Loucy (cell line): ENCODE results near the gene ESR1.

Experiments
- H2AFZ ChIP-seq: fragments of 200-600 bp; sonication (generic); 2 replicates; pipeline ENCODE4 v1.6.0; 2016; ENCODE audit warnings: antibody characterized with exemption, mild to moderate bottlenecking, low read length, moderate library complexity
- H3F3A ChIP-seq: fragments of 200-600 bp; 2 replicates; pipeline ENCODE4 v1.6.0; 2016; ENCODE audit warnings: antibody characterized with exemption, low read depth, mild to moderate bottlenecking
- H3K27me3 ChIP-seq: fragments of 200-600 bp; sonication (generic); 2 replicates; pipeline ENCODE4 v1.6.1; 2014; ENCODE audit warnings: low read length, mild to moderate bottlenecking; ENCODE audit not compliant: insufficient read depth, poor library complexity, severe bottlenecking
- H3K36me3 ChIP-seq: fragments of 200-600 bp; sonication (generic); 2 replicates; pipeline ENCODE4 v1.6.1; 2016; ENCODE audit warnings: low read length; ENCODE audit not compliant: insufficient read depth
- H3K4me1 ChIP-seq: fragments of 200-600 bp; sonication (generic); 2 replicates; pipeline ENCODE4 v1.5.1; 2014; ENCODE audit warnings: low read length, mild to moderate bottlenecking; ENCODE audit not compliant: insufficient read depth, poor library complexity, severe bottlenecking
- H3K4me2 ChIP-seq: fragments of 200-600 bp; sonication (generic); 2 replicates; pipeline ENCODE4 v1.6.0; 2014; ENCODE audit warnings: antibody characterized with exemption, low read length, low read depth, mild to moderate bottlenecking; ENCODE audit not compliant: poor library complexity, severe bottlenecking
- H3K4me3 ChIP-seq: fragments of 200-600 bp; sonication (generic); 2 replicates; pipeline ENCODE4 v1.5.1; 2014; ENCODE audit warnings: low read length, mild to moderate bottlenecking, mixed read lengths; ENCODE audit not compliant: poor library complexity, severe bottlenecking
- H3K79me2 ChIP-seq: fragments of 200-600 bp; sonication (generic); 2 replicates; pipeline ENCODE4 v1.6.1; 2014; ENCODE audit warnings: low read length; ENCODE audit not compliant: insufficient read depth
- H3K9ac ChIP-seq: fragments of 200-600 bp; sonication (generic); 2 replicates; pipeline ENCODE4 v1.6.0; 2014; ENCODE audit warnings: mild to moderate bottlenecking, low read depth, low read length, moderate library complexity; ENCODE audit not compliant: poor library complexity, severe bottlenecking
- H3K9me2 ChIP-seq: fragments of 200-600 bp; sonication (generic); replicated peaks from 2 replicates; pipeline ENCODE4 v1.6.1; 2016; ENCODE audit warnings: low read depth, low read length, mixed read lengths
- H3K9me3 ChIP-seq: fragments of 200-600 bp; sonication (generic); 2 replicates; pipeline ENCODE4 v1.6.1; 2014; ENCODE audit warnings: mild to moderate bottlenecking, antibody characterized with exemption, low read length, low read depth; ENCODE audit not compliant: insufficient read depth
- H4K20me1 ChIP-seq: fragments of 200-600 bp; sonication (generic); 2 replicates; pipeline ENCODE4 v1.6.0; 2014; ENCODE audit warnings: antibody characterized with exemption, low read length, mild to moderate bottlenecking; ENCODE audit not compliant: insufficient read depth, poor library complexity, severe bottlenecking
- EZH2phosphoT487 ChIP-seq: fragments of 200-600 bp; IDR thresholded peaks from 2 replicates; pipeline ENCODE4 v1.6.1; 2018; ENCODE audit warnings: antibody characterized with exemption, mild to moderate bottlenecking, moderate library complexity, borderline replicate concordance
- TF ChIP-seq, protein P1 (sequence below): fragments of 200-600 bp; sonication (generic); conservative IDR thresholded peaks from 2 replicates; pipeline ENCODE4 v1.5.1; 2014; ENCODE audit warnings: mild to moderate bottlenecking, antibody characterized with exemption, low read length

Gene ESR1

GRCh38 chr6:151782560-151782959 lies 24.9 kb upstream of the ESR1 start:
- no peak overlapping the region for H3K4me3 ChIP-seq
- H2AFZ ChIP-seq: no peak overlapping the region
- no peak for TF ChIP-seq EZH2phosphoT487
- TF ChIP-seq, protein P1, sequence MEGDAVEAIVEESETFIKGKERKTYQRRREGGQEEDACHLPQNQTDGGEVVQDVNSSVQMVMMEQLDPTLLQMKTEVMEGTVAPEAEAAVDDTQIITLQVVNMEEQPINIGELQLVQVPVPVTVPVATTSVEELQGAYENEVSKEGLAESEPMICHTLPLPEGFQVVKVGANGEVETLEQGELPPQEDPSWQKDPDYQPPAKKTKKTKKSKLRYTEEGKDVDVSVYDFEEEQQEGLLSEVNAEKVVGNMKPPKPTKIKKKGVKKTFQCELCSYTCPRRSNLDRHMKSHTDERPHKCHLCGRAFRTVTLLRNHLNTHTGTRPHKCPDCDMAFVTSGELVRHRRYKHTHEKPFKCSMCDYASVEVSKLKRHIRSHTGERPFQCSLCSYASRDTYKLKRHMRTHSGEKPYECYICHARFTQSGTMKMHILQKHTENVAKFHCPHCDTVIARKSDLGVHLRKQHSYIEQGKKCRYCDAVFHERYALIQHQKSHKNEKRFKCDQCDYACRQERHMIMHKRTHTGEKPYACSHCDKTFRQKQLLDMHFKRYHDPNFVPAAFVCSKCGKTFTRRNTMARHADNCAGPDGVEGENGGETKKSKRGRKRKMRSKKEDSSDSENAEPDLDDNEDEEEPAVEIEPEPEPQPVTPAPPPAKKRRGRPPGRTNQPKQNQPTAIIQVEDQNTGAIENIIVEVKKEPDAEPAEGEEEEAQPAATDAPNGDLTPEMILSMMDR: no peak
- H3F3A ChIP-seq: no peaks in the 10 kb centered on the region
- peaks cover 73% of the 10 kb centered on the region for H3K27me3 ChIP-seq
- H3K36me3 ChIP-seq: no peaks in the 10 kb centered on the region
- no peaks in the 10 kb centered on the region for H4K20me1 ChIP-seq
- H3K9me2 ChIP-seq: no peaks in the 10 kb centered on the region
- H3K4me2 ChIP-seq: no peak overlapping the region
- no peaks in the 10 kb centered on the region for H3K79me2 ChIP-seq
- no peaks in the 10 kb centered on the region for H3K9me3 ChIP-seq
- no peak overlapping the region for H3K9ac ChIP-seq
- H3K4me1 ChIP-seq: no peaks in the 10 kb centered on the region

DNA sequence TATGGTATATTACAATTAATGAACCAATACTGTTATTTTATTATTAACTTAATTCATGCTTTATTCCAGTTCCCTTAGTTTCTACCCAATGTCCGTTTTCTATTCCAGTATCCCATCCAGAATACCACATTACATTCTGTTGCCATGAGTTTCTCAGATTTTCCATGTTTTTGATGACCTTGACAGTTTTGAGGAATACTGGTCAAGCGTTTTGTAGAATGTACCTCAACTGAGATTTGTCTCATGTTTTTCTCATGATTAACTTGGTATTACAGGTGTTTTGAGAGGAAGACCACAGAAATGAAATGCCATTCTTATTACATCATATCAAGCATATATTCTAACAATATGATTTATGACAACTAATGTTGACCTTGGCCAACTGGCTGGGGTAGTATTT lies 23.8 kb upstream of the ESR1 start:
- Histone ChIP-seq H3K4me3 (no peak overlapping the region), H2AFZ (no peak overlapping the region), H3F3A (no peaks in the 10 kb centered on the region), H3K9me3 (no peaks in the 10 kb centered on the region; the same call in 1 of the 2 replicates), H3K9ac (no peak overlapping the region), H3K36me3 (no peaks in the 10 kb centered on the region), H4K20me1 (no peaks in the 10 kb centered on the region), H3K4me1 (no peaks in the 10 kb centered on the region), H3K4me2 (no peak overlapping the region), H3K79me2 (no peaks in the 10 kb centered on the region), H3K27me3 (peaks cover 85% of the 10 kb centered on the region), H3K9me2 (no peaks in the 10 kb centered on the region)
- TF ChIP-seq, protein P1: no peak
- no peak for TF ChIP-seq EZH2phosphoT487

DNA sequence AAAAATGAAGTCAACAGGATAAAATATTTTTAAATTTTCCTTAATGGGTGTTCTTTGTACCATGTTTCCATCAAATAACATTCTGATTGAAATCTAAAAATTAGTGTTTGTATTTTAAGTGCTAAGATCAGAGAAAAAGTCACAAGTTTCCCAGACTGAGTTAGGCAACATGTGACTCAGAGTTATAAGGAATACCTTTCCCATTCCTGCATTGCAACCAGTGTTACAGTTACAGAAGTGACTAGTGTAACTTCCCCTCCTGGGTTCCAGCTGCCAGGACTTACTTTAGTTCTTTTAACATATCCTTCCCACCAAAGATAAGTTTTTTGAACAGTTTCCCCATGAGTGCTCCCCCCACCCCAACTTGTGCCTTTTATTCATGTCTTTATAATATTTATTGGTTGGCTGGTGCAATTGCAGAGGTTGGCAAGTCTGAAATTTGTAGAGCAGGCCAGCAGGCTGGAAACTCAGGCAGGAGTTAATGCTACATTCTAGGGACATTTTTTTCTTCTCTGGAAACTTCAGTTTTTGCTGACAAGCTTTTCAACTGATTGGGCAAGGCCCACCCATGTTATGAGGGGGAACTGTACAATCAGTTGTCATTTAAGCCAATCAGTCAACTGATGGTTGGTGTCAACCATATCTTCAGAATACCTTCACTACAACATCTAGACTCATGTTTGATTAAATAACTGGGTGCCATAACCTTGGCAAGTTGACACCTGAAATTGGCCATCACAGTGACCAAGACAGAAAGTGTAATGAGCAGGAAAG lies 22.9 kb upstream of the ESR1 start:
- no peaks in the 10 kb centered on the region for H4K20me1 ChIP-seq
- H3K4me2 ChIP-seq: no peak overlapping the region
- TF ChIP-seq, protein P1: no peak
- no peak for TF ChIP-seq EZH2phosphoT487
- no peaks in the 10 kb centered on the region for H3K4me1 ChIP-seq
- no peak overlapping the region for H3K9ac ChIP-seq
- no peaks in the 10 kb centered on the region for H3K9me2 ChIP-seq
- no peaks in the 10 kb centered on the region for H3F3A ChIP-seq
- H3K36me3 ChIP-seq: no peaks in the 10 kb centered on the region
- H3K27me3 ChIP-seq: peaks cover 94% of the 10 kb centered on the region
- H3K79me2 ChIP-seq: no peaks in the 10 kb centered on the region
- no peak overlapping the region for H2AFZ ChIP-seq
- no peaks in the 10 kb centered on the region; the same call in 1 of the 2 replicates for H3K9me3 ChIP-seq
- no peak overlapping the region for H3K4me3 ChIP-seq
